ENCODE data around the gene DHFR. TPM values are rescaled to one million over a fixed set of nuclear protein-coding genes. Genes with fewer than 3 reads are reported as not detected.
"Not testable (repeated sequence)": the region's sequence is repeated elsewhere in the genome, so short reads cannot be mapped to it uniquely, and the experiment has no call there.

Gene DHFR
- total RNA-seq, 2 experiments from 2014 or later: 105 to 107 TPM

DNA sequence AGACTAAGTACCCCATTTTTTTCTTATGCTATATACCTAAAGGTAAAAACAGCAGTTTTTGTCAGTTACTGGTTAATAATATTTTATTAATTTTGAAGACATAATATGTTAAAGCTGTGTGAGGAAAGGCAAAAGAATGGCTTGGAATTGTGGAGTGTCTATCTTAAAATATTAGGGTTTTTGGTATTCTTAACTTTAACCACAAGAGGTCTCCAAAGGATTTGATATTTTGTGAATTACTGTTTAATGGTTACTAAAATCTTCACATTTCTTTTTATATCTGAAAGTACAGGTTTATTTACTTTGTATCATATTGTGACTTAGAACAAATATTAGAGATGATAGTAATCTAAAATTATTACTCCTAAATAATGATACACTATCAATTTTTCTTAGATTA is 32.0 kb upstream of the DHFR start:
- H3K4me3 Mint-ChIP-seq: no peak overlapping the region
- intact Hi-C loops (cut with DNase I, micrococcal nuclease): loop anchor here (1.0 to 5.0 kb wide), 5 partner anchors 420 to 511 kb away; no protein-coding TSS in a partner anchor
- H3K27ac Mint-ChIP-seq: no peak overlapping the region
- H3K36me3 Mint-ChIP-seq (ENCODE audit: low read depth): peaks cover 26% of the 10 kb centered on the region
- ChIA-PET POLR2A (no interaction called here), CTCF (interaction anchor here (0.6 to 1.4 kb wide), 4 partner anchors 14 to 507 kb away, joined by 3 to 12 read pairs (median 3); no protein-coding TSS in a partner anchor)
- DNase-seq: no peak
- no peak for ATAC-seq
- H3K27me3 Mint-ChIP-seq: no peaks in the 10 kb centered on the region
- no peaks in the 10 kb centered on the region for H3K9me3 Mint-ChIP-seq (ENCODE audit: low read depth)
- H3K4me1 Mint-ChIP-seq: peaks cover 15% of the 10 kb centered on the region

DNA sequence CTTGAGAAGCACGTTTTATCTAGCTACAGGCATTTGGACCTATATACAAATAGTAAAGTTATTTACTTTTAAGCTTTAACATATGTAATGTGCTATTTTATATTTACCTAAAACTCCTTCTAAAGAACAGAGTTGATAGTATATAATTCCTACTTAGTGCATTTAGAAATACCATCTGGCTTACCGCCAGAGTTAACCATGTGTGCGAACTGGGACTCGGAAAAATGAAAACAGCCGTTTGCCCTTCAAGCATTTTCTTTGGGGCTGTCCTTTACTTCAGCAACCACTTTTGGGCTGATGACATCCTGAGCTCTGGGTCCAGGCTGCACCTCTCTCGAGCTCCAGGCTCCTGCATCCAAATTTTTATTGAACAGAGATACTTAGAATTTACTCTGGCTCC is 21.9 kb upstream of the DHFR start:
- peaks cover 29% of the 10 kb centered on the region for H3K36me3 Mint-ChIP-seq (ENCODE audit: low read depth)
- intact Hi-C loops (cut with DNase I, micrococcal nuclease): no loop called here
- ChIA-PET CTCF (no interaction called here), POLR2A (no interaction called here)
- H3K27ac Mint-ChIP-seq: no peak overlapping the region
- ATAC-seq (no peak), DNase-seq (no peak)
- H3K4me3 Mint-ChIP-seq: no peak overlapping the region
- no peaks in the 10 kb centered on the region for H3K4me1 Mint-ChIP-seq
- no peaks in the 10 kb centered on the region for H3K27me3 Mint-ChIP-seq
- no peaks in the 10 kb centered on the region for H3K9me3 Mint-ChIP-seq (ENCODE audit: low read depth)

DNA sequence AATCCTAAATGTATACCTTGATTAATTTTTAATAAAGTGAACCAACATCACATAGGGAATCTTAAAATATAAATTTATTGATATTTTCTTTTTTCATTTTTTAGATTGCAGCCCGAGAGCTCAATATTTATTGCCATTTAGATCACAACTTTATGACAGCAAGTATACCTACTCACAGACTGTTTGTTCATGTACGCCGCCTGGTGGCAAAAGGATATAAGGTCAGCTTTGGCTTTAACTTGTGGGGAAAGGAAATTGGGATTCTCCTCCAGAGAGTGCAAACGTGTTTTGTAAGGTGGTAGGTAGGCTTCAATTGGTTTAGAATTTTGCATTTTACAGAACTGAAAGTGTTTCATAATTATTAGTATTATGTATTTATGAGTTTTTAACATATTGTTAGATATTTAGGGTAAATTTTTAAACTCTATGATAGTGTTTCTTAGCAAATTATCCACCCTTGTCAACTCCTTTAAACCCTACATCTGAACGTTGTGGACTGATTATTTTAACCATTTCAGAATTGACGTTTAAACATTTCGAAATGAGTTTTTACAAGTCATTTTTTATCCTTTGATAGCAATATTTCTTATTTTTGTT is 17.5 kb upstream of the DHFR start:
- intact Hi-C loops (cut with DNase I, micrococcal nuclease): loop anchor here (1.0 to 5.0 kb wide), 4 partner anchors 191 to 325 kb away; partner anchors contain the start of gene ZFYVE16 (in 1 of the 2)
- no peaks in the 10 kb centered on the region for H3K4me1 Mint-ChIP-seq
- H3K27ac Mint-ChIP-seq: no peak overlapping the region
- ATAC-seq: peak; percentile 81
- ChIA-PET POLR2A (no interaction called here), CTCF (interaction anchor here (0.6 to 1.7 kb wide), 23 partner anchors 9 to 523 kb away, joined by 3 to 10 read pairs (median 4); partner anchors contain the start of genes DHFR, FAM151B and SERINC5)
- H3K9me3 Mint-ChIP-seq (ENCODE audit: low read depth): no peaks in the 10 kb centered on the region
- no peak overlapping the region for H3K4me3 Mint-ChIP-seq
- peak; percentile 84 for DNase-seq
- no peaks in the 10 kb centered on the region for H3K27me3 Mint-ChIP-seq
- peaks cover 35% of the 10 kb centered on the region for H3K36me3 Mint-ChIP-seq (ENCODE audit: low read depth)

DNA sequence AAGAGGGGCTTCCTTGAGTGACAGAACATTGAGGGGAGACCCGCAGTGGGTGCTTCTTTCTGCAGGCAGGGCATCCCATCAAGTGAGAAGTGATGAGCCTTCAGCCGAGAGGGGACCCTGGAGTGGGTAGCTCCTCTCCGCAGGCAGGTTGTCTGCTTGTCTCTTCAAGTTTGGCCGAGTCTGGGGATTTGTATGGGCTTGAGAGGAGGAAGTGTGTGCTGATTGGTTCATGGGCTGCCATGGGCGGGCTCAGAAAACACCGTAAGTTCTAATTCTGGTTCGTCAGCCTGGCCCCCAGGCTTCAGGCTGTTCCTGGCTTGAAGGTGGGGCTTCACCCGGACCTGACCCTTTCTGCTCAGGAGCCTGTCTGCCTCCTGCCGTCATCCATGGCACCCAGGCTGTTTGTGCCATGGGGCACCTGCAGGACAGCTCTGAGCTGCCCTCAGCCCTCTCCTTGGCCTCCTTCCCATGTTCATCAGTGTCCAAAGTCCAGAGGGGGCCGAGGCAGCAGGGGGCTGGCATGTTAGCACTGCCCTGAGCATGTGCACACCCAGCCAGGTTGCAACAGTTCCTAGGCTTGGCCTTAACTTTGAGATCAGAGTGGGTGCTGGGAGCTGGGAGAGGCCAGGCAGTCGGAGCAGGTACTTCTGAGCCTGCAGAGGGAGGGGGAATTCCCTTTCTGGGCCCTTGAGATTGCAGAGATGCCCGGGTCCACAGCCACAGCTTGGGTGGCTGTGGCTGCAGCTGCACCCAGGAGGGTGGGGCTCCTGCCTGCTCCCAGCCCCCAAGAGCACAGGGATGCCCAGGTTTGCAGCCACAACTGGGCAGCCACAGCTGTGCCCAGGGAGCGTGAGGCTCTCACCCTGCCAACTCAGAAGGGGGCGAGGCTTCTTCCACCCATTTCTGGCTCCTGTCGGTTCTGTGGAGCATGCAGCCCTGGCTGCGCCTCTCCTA is 13.5 kb upstream of the DHFR start:
- ChIA-PET POLR2A (interaction anchor here (1.4 kb wide), 1 partner anchor 34 kb away, joined by 8 read pairs; no protein-coding TSS in a partner anchor), CTCF (interaction anchor here (0.6 to 2.7 kb wide), 5 partner anchors 12 to 532 kb away, joined by 3 to 10 read pairs (median 4); partner anchors contain the start of genes DHFR and MSH3)
- intact Hi-C loops (cut with DNase I, micrococcal nuclease): no loop called here
- peak; percentile 62 for ATAC-seq
- Mint-ChIP-seq H3K9me3 (ENCODE audit: low read depth) (no peaks in the 10 kb centered on the region), H3K27me3 (no peaks in the 10 kb centered on the region), H3K4me3 (no peak overlapping the region), H3K27ac (no peak overlapping the region), H3K4me1 (peaks cover 12% of the 10 kb centered on the region), H3K36me3 (ENCODE audit: low read depth) (peaks cover 49% of the 10 kb centered on the region)
- DNase-seq: peak; percentile 14

DNA sequence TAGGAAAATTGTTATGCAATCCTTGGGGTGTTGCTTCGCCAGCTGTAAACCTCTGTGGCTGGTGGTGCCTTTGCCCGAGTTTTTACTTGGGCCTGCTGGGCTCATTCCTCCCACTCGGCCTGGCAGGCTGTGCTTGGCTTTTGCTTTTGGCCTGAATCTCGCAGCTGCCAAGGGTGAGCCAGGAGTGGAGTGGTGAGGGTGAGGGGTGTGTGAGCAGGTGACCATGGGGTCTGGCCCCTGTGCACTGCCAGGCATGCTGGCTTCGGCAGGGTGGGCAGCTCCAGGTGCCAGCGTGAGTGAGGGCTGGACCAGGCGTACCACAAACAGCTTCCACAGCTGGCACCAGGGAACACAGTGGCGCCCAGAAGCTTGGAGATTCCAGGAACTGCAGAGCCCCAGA is 12.6 kb upstream of the DHFR start:
- peaks cover 53% of the 10 kb centered on the region for H3K36me3 Mint-ChIP-seq (ENCODE audit: low read depth)
- intact Hi-C loops (cut with DNase I, micrococcal nuclease): no loop called here

DNA sequence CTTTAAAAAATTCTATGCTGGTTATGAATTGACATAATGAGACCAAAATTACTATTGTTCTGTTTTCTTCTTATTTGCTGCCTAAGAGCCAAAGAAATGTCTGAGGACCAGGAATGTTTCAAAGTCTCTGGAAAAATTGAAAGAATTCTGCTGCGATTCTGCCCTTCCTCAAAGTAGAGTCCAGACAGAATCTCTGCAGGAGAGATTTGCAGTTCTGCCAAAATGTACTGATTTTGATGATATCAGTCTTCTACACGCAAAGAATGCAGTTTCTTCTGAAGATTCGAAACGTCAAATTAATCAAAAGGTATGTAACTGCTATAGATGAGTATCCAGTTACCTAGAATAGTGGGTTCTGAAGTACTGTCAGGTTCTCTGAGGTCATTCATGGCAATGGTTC is 10.3 kb upstream of the DHFR start:
- Mint-ChIP-seq H3K9me3 (ENCODE audit: low read depth) (no peaks in the 10 kb centered on the region), H3K36me3 (ENCODE audit: low read depth) (peaks cover 58% of the 10 kb centered on the region), H3K27ac (no peak overlapping the region), H3K4me1 (peaks cover 26% of the 10 kb centered on the region), H3K4me3 (no peak overlapping the region), H3K27me3 (no peaks in the 10 kb centered on the region)
- POLR2A ChIA-PET: no interaction called here
- ATAC-seq (no peak), DNase-seq (no peak)
- CTCF ChIA-PET: interaction anchor here (1.0 to 1.5 kb wide), 2 partner anchors 8 to 443 kb away, joined by 3 to 4 read pairs; no protein-coding TSS in a partner anchor
- intact Hi-C loops (cut with DNase I, micrococcal nuclease): no loop called here

More for the DNA sequence above, 12.6 kb upstream of the DHFR start:
- DNase-seq (no peak), ATAC-seq (no peak)
- Mint-ChIP-seq H3K4me1 (peaks cover 14% of the 10 kb centered on the region), H3K27me3 (no peaks in the 10 kb centered on the region), H3K9me3 (ENCODE audit: low read depth) (no peaks in the 10 kb centered on the region), H3K27ac (no peak overlapping the region), H3K4me3 (no peak overlapping the region)
- ChIA-PET CTCF (interaction anchor here (0.6 to 1.2 kb wide), 4 partner anchors 11 to 1885 kb away, joined by 3 to 4 read pairs (median 4); no protein-coding TSS in a partner anchor), POLR2A (no interaction called here)

DNA sequence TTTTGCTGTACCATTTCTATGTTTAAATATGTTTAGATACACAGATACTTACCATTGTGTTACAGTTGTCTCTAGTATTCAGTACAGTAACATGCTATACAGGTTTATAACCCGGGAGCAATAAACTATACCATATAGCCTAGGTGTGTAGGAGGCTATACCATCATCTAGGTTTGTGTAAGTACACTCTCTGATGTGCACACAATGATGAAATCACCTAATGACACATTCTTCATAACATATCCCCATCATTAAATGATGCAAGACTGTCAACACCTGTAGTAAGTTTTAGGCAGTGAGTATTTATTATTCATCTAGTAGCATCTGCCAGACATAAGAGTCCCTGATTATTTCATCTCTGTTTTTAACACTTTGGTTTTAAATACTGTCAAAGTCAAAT is 7.3 kb upstream of the DHFR start:
- H3K27me3 Mint-ChIP-seq: no peaks in the 10 kb centered on the region
- no peak overlapping the region for H3K4me3 Mint-ChIP-seq
- no peaks in the 10 kb centered on the region for H3K9me3 Mint-ChIP-seq (ENCODE audit: low read depth)
- no peak for DNase-seq
- POLR2A ChIA-PET: no interaction called here
- H3K27ac Mint-ChIP-seq: peak overlapping the region; percentile 31
- CTCF ChIA-PET: interaction anchor here (1.6 kb wide), 1 partner anchor 10 kb away, joined by 4 read pairs; no protein-coding TSS in a partner anchor
- peaks cover 32% of the 10 kb centered on the region for H3K4me1 Mint-ChIP-seq
- intact Hi-C loops (cut with DNase I, micrococcal nuclease): no loop called here
- H3K36me3 Mint-ChIP-seq (ENCODE audit: low read depth): peaks cover 74% of the 10 kb centered on the region
- peak; percentile 84 for ATAC-seq

DNA sequence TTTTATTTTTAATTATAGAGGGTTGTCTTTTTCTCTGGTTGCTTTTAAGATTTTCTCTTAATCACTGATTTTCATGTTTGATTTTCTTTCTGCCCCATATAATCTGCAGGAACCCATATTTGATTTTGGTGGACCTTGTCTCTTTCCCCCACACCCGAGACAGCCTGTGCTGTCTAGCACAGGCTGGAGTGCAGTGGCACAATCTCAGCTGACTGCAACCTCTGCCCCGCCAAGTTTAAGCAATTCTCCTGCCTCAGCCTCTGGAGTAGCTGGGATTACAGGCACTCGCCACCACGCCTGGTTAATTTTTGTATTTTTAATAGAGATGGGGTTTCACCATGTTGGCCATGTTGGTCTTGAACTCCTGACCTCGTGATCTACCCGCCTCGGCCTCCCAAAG is 5.9 kb upstream of the DHFR start:
- peaks cover 74% of the 10 kb centered on the region for H3K36me3 Mint-ChIP-seq (ENCODE audit: low read depth)
- POLR2A ChIA-PET; H3K4me3 Mint-ChIP-seq; H3K27me3 Mint-ChIP-seq; H3K9me3 Mint-ChIP-seq (ENCODE audit: low read depth); intact Hi-C loops (cut with DNase I, micrococcal nuclease); ATAC-seq; DNase-seq; H3K27ac Mint-ChIP-seq: not testable (repeated sequence)
- peaks cover 40% of the 10 kb centered on the region for H3K4me1 Mint-ChIP-seq
- CTCF ChIA-PET: interaction anchor here (1.1 to 1.5 kb wide), 2 partner anchors 11 to 12 kb away, joined by 3 to 5 read pairs; no protein-coding TSS in a partner anchor

DNA sequence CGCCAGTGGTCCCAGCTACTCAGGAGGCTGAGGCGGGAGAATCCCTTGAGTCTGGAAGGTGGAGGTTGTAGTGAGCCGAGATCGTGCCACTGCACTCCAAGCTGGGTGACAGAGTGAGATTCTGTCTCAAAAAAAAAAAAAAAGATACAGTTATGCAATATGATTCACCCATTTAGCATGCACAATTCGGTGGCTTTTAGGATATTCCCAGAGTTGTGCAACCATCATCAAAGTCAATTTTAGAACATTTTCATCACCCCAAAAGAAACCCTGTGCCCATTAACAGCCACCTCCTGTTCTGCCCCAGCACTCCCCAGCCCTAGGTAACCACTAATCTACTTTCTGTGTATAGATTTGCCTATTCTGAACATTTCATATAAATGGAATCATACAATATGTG is 4.3 kb upstream of the DHFR start:
- no peaks in the 10 kb centered on the region for H3K9me3 Mint-ChIP-seq (ENCODE audit: low read depth)
- H3K27me3 Mint-ChIP-seq: no peaks in the 10 kb centered on the region
- peaks cover 63% of the 10 kb centered on the region for H3K36me3 Mint-ChIP-seq (ENCODE audit: low read depth)
- H3K4me1 Mint-ChIP-seq: peaks cover 37% of the 10 kb centered on the region
- intact Hi-C loops (cut with DNase I, micrococcal nuclease): loop anchor here (5.0 to 10.0 kb wide), 7 partner anchors 172 to 1616 kb away; partner anchors contain the start of genes ATG10 (in 1 of the 2), FAM151B (in 1 of the 2), RPS23 (in 1 of the 2) and TENT2 (in 1 of the 2)
- ATAC-seq: no peak
- POLR2A ChIA-PET: no interaction called here
- CTCF ChIA-PET: no interaction called here
- no peak overlapping the region for H3K4me3 Mint-ChIP-seq
- H3K27ac Mint-ChIP-seq: no peak overlapping the region
- no peak for DNase-seq

DNA sequence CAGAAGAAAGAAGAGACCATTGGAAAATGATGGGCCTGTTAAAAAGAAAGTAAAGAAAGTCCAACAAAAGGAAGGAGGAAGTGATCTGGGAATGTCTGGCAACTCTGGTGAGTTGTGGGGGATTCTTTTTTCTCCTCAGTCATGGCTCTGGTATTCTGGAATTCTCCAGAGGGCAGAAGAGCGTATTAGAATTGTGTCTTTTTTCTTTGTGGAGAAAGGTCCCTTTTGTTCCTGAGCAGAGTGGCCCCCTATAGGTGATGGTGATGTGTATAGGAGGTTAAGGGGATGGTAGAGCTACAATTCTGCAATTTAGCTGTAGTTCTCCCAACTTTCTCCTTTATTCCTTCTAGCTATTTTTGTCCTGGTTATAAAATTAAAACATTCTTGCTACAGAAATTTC is 1.6 kb upstream of the DHFR start:
- Mint-ChIP-seq H3K36me3 (ENCODE audit: low read depth) (peaks cover 53% of the 10 kb centered on the region), H3K27me3 (no peaks in the 10 kb centered on the region), H3K9me3 (ENCODE audit: low read depth) (no peaks in the 10 kb centered on the region), H3K27ac (peak overlapping the region; percentile 99), H3K4me3 (peak overlapping the region; percentile 94), H3K4me1 (peaks cover 32% of the 10 kb centered on the region)
- no peak for ATAC-seq
- CTCF ChIA-PET: interaction anchor here (0.7 to 2.7 kb wide), 4 partner anchors 8 to 16 kb away, joined by 3 to 10 read pairs (median 7); no protein-coding TSS in a partner anchor
- intact Hi-C loops (cut with DNase I, micrococcal nuclease): loop anchor here (5.0 to 10.0 kb wide), 7 partner anchors 169 to 1618 kb away; partner anchors contain the start of genes ATG10 (in 1 of the 2), FAM151B (in 1 of the 2), RPS23 (in 1 of the 2) and TENT2 (in 1 of the 2)
- DNase-seq: no peak
- POLR2A ChIA-PET: interaction anchor here (0.7 kb wide), 1 partner anchor 520 kb away, joined by 3 read pairs; no protein-coding TSS in a partner anchor

Data from activated CD4-positive, alpha-beta T cell treated with anti-CD3 and anti-CD28 coated beads for 36 hours (primary cell).